ENCODE results near the gene LSMEM2.
"Not testable (repeated sequence)": the region's sequence is repeated elsewhere in the genome, so short reads cannot be mapped to it uniquely, and the experiment has no call there.

Gene LSMEM2

GRCh38 chr3:50266017-50266416 lies 12.9 kb upstream of the LSMEM2 start:
- DNase-seq: no peak

- DNase-seq: no peak
These were observed 12.1 kb upstream of the LSMEM2 start for GRCh38 chr3:50266836-50267235.

GRCh38 chr3:50267280-50267913 lies 11.5 kb upstream of the LSMEM2 start:
- DNase-seq: peak; percentile 35 to 74

DNA sequence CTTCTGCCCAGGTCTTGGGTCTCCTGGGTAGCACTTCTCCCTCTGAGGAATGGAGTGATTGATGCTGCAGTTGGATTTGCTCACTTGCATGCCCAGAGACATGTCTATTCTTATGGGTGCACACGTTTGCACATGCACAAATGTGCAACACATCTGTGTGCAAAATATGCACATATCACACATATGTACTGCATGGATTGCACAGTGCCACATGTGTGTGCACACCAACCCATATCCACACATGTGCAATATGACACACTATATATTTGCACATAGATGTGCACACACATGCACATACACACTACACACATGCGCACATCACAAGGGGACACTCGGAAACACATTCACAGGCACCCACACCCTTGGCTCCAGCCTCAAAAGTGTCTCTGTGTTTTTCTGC lies 10.6 kb upstream of the LSMEM2 start:
- DNase-seq: no peak

DNA sequence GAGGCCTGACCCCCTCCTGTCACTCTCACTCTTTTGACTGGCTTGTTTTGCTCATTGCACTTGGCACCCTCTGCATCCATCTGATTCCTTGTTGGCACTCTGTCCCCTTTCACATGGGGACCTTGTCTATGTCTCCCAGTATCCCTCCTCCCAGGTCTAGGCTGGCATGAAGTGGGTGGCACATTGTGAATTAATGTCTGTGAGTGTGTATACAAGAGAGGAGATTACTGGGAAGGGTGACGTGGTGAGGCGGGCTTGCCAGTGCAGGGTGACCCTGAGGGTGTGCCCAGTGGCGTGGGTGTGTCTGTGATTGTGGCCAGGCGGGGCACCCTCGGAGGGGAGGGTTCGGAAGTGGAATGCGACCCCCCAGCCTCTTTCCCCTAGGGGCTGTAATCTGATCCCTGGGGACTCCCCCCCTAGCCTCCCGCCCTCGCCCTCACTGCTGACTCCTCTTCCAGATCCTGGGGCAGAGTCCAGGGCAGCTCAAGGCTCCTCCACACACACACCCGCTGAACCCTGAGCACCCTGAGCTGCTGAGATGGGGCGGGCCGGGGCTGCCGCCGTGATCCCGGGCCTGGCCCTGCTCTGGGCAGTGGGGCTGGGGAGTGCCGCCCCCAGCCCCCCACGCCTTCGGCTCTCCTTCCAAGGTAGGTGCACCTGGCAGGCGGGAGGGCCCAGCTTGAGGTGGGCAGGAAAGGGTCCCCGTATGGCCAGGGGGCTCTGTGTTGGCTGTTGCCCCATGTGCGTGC lies 10.0 kb upstream of the LSMEM2 start, which contains the start of gene SEMA3B:
Gene SEMA3B, plus strand, starts transcription at position 445 of the 749 bp plus-strand sequence. Its CDS starts 94 bp downstream, at position 539.
- peak; percentile 38 to 66 for DNase-seq

- no peak for DNase-seq
These were observed 9.4 kb upstream of the LSMEM2 start for GRCh38 chr3:50269460-50269859.

GRCh38 chr3:50269977-50270413 lies 8.9 kb upstream of the LSMEM2 start:
- no peak for DNase-seq

DNA sequence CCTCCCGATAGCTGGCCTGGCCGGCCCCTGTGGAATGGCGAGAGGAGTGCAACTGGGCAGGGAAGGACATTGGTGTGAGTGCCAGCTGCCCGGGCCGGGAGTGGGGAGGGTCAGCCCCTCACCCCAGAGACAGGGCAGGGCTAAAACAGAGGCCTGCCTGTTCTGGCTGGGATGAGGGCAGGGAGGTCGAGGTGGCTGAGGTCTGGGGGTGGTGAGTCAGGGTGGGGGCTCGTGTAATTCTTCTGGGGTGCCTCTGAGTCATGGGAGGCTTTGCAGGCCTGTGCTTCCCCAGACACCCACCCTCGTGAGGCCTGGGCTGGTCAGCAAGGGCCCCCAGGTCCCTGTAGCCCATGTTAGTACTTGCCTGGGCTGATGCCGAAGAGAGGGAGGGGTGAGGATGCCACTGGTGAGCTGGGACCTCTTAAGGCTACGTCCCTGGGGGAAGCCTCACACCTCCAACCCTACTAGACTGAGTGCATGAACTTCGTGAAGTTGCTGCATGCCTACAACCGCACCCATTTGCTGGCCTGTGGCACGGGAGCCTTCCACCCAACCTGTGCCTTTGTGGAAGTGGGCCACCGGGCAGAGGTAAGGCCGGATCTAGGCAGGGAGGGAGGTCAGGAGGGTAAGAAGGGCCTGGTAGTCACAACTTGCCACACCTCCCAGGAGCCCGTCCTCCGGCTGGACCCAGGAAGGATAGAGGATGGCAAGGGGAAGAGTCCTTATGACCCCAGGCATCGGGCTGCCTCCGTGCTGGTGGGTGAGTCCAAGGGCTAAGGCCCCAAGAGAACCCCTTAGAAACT lies 8.3 kb upstream of the LSMEM2 start:
- DNase-seq: no peak

DNA sequence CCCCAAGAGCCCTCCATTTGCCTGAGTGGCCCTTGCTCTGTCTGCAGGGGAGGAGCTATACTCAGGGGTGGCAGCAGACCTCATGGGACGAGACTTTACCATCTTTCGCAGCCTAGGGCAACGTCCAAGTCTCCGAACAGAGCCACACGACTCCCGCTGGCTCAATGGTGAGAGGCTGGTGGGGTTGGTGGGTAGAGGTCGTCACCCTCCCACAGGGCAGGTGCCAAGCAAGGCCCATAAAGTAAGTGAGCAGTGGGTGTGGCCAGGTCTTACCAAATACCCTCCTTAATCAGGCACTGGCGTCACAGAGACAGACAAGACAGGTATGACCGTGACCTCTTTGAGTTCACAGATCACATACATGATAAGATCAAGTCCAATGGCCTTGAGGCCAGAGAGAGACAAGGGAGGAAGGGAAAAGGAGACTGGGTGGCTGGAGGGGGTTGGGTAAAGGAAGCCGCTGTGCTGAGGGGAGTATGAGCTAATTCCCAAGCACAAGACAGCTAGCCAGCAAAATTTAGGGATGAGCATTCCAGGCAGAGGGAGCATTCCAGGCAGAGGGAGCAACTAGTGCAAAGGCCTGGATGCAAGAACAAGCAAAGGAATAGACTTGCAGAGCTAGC lies 7.5 kb upstream of the LSMEM2 start:
- no peak for DNase-seq

- not testable (repeated sequence) for DNase-seq
These were observed 6.4 kb upstream of the LSMEM2 start for GRCh38 chr3:50272538-50272910.

- DNase-seq: peak; percentile 70 to 83
These were observed 5.8 kb upstream of the LSMEM2 start for GRCh38 chr3:50272911-50273688.

GRCh38 chr3:50273689-50274065 lies 5.2 kb upstream of the LSMEM2 start:
- no peak for DNase-seq

DNA sequence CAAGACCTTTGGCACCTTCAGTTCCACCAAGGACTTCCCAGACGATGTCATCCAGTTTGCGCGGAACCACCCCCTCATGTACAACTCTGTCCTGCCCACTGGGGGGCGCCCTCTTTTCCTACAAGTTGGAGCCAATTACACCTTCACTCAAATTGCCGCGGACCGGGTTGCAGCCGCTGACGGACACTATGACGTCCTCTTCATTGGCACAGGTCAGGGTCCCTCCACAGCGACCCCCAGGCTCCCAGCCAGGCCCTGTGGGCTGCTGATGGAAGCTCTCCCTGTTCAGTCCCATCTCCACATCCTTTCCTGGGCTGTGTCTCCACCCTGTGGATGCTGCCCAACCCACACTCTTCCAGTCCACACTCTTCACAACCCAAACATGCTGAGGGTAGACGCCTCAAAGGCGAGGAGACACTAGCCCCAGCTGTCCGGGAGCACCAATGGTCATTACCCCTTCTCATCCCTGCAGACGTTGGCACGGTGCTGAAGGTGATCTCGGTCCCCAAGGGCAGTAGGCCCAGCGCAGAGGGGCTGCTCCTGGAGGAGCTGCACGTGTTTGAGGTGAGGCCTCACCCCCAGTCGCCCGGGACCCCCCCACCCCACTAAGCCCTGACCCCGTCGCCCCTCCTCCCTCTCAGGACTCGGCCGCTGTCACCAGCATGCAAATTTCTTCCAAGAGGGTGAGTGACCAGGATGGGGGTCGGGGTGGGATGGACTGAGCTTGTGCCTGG lies 4.3 kb upstream of the LSMEM2 start:
- peak in 1 of 2 donors; percentile 43 for DNase-seq

GRCh38 chr3:50275141-50275995 lies 3.5 kb upstream of the LSMEM2 start:
- DNase-seq: no peak

DNA sequence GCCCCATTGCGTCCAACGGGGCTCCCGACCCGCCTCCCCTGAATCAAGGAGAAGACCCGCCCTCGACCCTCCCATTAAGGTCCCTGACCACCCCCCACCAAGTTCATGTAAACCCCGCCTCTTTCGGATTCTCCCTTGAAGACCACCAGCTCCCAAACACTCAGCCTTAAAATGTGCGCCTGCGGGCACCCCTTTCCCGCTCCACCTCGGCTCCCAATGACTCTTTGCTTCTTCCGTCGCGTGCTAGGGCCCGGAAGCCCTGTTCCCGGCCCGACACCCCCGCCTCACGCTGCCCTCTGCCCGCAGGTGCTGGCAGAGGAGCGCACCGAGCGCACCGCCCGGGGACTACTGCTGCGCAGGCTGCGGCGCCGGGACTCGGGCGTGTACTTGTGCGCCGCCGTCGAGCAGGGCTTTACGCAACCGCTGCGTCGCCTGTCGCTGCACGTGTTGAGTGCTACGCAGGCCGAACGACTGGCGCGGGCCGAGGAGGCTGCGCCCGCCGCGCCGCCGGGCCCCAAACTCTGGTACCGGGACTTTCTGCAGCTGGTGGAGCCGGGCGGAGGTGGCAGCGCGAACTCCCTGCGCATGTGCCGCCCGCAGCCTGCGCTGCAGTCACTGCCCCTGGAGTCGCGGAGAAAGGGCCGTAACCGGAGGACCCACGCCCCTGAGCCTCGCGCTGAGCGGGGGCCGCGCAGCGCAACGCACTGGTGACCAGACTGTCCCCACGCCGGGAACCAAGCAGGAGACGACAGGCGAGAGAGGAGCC lies 2.7 kb upstream of the LSMEM2 start:
- DNase-seq: no peak

DNA sequence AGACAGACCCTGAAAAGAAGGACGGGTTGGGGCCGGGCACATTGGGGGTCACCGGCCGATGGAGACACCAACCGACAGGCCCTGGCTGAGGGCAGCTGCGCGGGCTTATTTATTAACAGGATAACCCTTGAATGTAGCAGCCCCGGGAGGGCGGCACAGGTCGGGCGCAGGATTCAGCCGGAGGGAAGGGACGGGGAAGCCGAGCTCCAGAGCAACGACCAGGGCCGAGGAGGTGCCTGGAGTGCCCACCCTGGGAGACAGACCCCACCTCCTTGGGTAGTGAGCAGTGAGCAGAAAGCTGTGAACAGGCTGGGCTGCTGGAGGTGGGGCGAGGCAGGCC lies 2.2 kb upstream of the LSMEM2 start:
- no peak for DNase-seq

- peak; percentile 42 to 54 for DNase-seq
These were observed 586 bp upstream of the LSMEM2 start for GRCh38 chr3:50278123-50278879.

- DNase-seq: no peak
These were observed 549 bp downstream of the LSMEM2 start for GRCh38 chr3:50279255-50280016.

Measured in hippocampal formation (tissue), 2 donors.